Middle frontal gyrus (tissue), 1 donor: ENCODE results near the gene RPS3A.
"Not testable (repeated sequence)": the region's sequence is repeated elsewhere in the genome, so short reads cannot be mapped to it uniquely, and the experiment has no call there.

ENCODE experiments used
- DNase-seq: peaks from one replicate; pipeline ENCODE4 v3.0.0-alpha.2; 2015; ENCODE audit warnings: low spot score; ENCODE audit errors: extremely low spot score

Gene RPS3A

GRCh38 chr4:151114986-151115385 lies 15.6 kb downstream of the RPS3A start:
- no peak for DNase-seq

DNA sequence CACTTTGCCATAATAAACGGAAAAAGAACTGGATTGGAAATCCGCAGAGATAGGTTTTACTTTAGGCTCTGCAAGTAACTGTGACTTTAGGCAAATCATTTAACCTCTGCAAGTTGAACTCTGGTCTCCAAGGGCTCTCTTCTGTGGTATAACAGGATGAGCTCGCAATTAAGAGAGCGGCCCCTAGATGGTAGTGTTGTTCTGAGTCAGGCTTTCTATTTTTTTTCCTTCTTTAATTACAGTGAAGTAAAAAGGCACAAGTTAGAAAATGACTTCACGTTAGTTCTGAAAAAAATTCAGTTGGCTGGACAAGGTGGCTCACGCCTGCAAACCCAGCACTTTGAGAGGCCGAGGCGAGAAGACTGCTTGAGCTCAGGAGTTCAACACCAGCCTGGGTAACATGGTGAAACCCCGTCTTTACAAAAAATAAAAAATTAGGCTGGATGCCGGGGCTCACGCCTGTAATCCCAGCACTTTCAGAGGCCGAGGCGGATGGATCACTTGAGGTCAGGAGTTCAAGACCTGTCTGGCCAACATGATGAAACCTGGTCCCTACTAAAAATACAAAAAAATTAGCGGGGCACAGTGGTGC lies 18.0 kb downstream of the RPS3A start:
- peak; percentile 71 for DNase-seq

GRCh38 chr4:151129796-151130195 lies 30.4 kb downstream of the RPS3A start:
- no peak for DNase-seq

DNA sequence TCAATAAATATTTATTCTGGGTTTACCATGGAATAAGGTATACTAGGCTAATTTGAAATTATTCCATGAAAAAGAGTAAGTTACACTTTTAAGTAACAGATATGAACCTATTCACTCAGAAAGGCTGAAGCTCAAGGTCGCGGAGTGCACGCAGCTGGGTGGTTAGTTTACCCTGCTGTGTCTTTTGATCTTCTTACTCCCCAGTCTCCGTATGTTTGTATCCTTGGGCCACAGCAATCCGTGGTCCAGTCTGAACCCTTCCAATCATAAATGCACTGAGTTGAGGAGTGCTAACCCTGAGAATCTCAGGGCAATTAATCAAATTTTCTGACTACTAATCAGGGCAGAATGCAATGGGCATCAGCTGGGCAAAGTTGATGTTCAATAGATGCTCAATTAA lies 33.9 kb downstream of the RPS3A start:
- no peak for DNase-seq

DNA sequence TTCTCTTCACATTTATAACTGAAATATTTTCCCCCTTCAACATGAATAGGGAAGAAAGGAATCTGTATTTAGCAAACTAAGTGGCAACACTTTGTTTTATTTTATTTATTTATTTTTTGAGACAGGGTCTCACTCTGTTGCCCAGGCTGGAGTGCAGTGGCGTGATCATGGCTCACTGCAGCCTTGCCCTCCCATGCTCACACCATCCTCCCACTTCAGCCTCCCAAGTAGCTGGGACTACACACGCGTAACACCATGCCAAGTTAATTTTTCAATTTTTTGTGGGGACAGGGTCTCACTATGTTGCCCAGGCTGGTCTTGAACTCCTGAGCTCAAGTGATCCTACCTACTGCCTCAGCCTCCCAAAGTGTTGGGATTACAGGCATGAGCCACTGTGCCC lies 36.6 kb downstream of the RPS3A start:
- DNase-seq, result not testable (repeated sequence)

- DNase-seq, result no peak
Measured at GRCh38 chr4:151139814-151140213, 40.4 kb downstream of the RPS3A start.

DNA sequence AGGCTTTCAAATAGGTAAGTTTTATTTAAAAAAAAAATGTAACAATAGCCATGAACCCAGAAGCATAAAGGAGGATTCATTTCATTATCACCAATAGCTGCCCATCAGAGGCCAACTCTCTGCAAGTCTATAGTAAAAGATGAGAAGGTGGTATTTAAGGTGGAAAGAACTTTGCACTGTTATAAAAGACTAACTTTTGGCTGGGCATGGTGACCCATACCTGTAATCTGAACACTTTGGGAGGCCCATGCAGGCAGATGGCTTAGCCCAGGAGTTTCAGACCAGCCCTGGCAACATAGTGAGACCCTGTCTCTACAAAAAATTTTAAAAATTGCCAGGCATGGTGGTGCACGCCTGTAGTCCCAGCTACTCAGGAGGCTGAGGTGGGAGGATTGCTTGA lies 43.3 kb downstream of the RPS3A start:
- DNase-seq, result no peak

GRCh38 chr4:151143162-151143561 lies 43.7 kb downstream of the RPS3A start:
- DNase-seq, result no peak

GRCh38 chr4:151143811-151144210 lies 44.4 kb downstream of the RPS3A start:
- no peak for DNase-seq

GRCh38 chr4:151144329-151145072 lies 45.1 kb downstream of the RPS3A start:
- DNase-seq, result no peak

- no peak for DNase-seq
Measured at GRCh38 chr4:151147000-151147399, 47.6 kb downstream of the RPS3A start.

DNA sequence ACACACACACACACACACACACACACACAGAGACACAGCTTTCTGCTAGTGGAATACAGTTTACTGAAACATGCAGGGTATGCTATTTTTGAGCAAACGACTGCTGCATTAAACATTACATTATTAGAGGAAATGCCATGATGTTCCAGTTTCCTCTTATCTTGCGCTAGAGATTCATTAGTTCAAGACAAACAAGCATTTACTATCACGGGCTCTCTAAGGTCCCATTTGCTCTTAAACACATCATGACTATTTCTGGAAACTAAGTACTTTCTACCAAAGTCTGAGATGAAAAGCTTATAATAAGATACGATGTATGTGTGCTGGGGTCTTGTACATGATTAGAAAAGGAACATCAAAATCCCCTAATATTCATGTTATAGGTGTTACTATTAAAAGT lies 48.8 kb downstream of the RPS3A start:
- no peak for DNase-seq

- DNase-seq, result no peak
Measured at GRCh38 chr4:151150821-151151580, 51.6 kb downstream of the RPS3A start.

DNA sequence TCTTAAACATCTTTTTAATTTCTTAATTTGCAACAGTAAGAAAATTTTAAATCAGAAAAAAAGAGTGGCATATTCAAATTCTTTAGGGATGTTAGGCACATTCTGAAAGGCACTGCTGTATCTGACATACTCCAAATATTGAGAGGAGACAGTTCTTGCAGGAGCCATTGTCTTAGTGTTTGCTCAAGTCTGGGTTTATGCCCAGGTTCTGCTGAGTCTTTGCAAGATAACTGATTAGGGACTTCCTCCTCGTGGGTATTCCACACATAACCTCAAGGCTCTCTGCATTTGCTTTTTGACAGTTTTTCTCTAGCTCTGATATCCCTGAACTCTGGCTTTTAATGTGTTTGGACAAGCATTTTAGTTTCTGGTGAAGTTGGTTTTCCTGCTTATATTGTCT lies 52.6 kb downstream of the RPS3A start:
- DNase-seq, result no peak

- no peak for DNase-seq
Measured at GRCh38 chr4:151153585-151153984, 54.2 kb downstream of the RPS3A start.
